ENCODE measurements around the gene TIMP4. TPM values are rescaled to one million over a fixed set of nuclear protein-coding genes. Genes with fewer than 3 reads are reported as not detected.

Gene TIMP4
- total RNA-seq, 1 donor from 2014 or later: 13.2 TPM

- DNase-seq (ENCODE audit: low spot score) (no peak), ATAC-seq (no peak)
Observed at GRCh38 chr3:12120374-12121140, 38.2 kb downstream of the TIMP4 start.

DNA sequence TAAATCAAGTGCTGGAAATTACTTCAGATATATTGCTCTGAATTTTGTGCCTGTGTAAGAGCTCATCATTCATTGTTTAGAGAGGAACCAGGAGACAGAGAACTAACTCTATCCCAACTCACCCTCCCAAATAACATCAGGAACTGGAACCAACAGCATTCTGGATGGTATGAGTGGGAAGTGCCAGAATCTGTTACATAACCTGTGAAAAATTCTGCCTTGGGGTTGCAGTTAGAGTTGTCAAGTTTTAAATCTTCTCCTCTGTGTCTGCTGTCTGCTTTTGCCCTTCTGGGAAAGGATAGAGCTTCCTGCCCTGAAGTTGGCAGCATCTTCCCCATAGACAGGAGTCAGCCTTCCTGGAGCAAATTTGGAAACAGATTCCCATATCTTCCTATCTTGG is 41.2 kb downstream of the TIMP4 start:
- ATAC-seq: no peak
- intact Hi-C loops (cut with DNase I): no loop called here
- DNase-seq (ENCODE audit: low spot score): no peak

More at GRCh38 chr3:12120374-12121140, 38.2 kb downstream of the TIMP4 start:
- intact Hi-C loops (cut with DNase I): no loop called here

- intact Hi-C loops (cut with DNase I): no loop called here
- DNase-seq (ENCODE audit: low spot score) (no peak), ATAC-seq (no peak)
Observed at GRCh38 chr3:12116870-12117269, 41.8 kb downstream of the TIMP4 start.

GRCh38 chr3:12115849-12116248 is 42.9 kb downstream of the TIMP4 start:
- intact Hi-C loops (cut with DNase I): no loop called here
- no peak for DNase-seq (ENCODE audit: low spot score)
- no peak for ATAC-seq

- DNase-seq (ENCODE audit: low spot score): no peak
- no peak for ATAC-seq
- intact Hi-C loops (cut with DNase I): no loop called here
Observed at GRCh38 chr3:12115104-12115503, 43.6 kb downstream of the TIMP4 start.

DNA sequence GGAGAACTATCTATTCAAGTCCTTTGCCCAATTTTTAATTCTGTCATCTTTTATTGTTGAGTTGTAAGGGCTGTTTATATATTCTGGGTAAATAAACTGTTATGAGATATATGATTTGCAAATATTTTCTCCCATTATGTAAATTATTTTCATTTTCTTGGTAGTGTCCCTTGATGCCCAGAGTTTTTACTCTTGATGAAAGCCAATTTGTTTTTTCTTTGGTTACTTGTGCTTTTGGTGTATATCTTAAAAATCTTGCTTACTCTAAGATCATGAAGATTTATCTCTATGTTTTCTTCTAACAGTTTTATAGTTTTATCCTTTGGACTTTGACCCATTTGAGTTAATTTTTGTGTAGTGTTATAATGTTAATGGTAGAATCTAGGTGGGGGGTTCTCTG is 44.5 kb downstream of the TIMP4 start:
- no peak for DNase-seq (ENCODE audit: low spot score)
- ATAC-seq: no peak
- intact Hi-C loops (cut with DNase I): no loop called here

DNA sequence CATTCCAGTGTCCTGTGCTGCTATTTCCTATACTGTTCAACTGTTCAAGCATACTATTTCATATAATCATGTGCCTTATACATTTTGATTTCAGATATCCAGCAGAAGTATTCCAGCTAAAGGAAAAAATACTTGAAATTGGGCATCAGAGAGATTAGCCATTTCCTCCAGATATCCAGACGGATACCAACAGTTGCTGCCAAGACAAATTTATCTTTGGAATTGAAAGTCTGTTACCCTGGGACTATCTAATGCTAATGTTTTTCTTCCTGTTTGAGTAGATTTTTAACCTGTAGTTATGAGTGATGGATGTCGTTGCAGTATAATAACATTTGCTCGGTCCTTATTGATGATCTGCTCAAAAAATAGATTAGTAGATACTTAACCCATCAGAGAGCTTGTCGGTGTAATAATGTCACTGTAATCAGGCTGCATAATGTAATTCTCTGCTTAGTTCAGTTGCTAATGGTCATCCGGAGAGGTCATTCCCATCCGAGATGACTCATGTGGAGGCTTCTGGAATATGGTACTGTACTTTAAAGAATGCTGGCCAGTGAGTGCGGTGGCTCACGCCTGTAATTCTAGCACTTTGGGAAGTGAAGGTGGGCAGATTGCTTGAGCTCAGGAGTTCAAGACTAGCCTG is 51.5 kb downstream of the TIMP4 start:
- intact Hi-C loops (cut with DNase I): no loop called here
- ATAC-seq (no peak), DNase-seq (ENCODE audit: low spot score) (no peak)

Other genes starting within 250 kb of the TIMP4 start
- gene SYN2, start 154.5 kb downstream of the TIMP4 start, total RNA-seq: 3.9 TPM
- 37.8 TPM for gene PPARG, start 130.2 kb upstream of the TIMP4 start, total RNA-seq